WTC11 (cell line): Measurements from ENCODE around the gene CHRNB2. TPM values are rescaled to one million over a fixed set of nuclear protein-coding genes. Genes with fewer than 3 reads are reported as not detected.

Experiments
- ATAC-seq: fragments of 200-7000 bp; cut with Tn5 transposase; 2 replicates; pipeline ENCODE4 v1.10.0; 2021; ENCODE audit warnings: mild to moderate bottlenecking, moderate library complexity
- CTCF ChIA-PET: fragments of 300-600 bp; sonication (Branson Sonifier 250); formaldehyde crosslinking; loops from one replicate; lab custom pipeline; 2021; ENCODE audit warnings: antibody characterized with exemption; lab: Charles Lee
- POLR2A ChIA-PET: fragments of 350-600 bp; sonication (Branson Sonifier 250); formaldehyde crosslinking; loops from one replicate; lab custom pipeline; 2021; ENCODE audit warnings: antibody characterized with exemption; lab: Charles Lee
- DNase-seq: peaks from one replicate; pipeline ENCODE4 v3.0.0; 2021; ENCODE audit warnings: low spot score
- H3K27ac Mint-ChIP-seq: 2 replicates; pipeline ENCODE4 v1.8.0; 2021; ENCODE audit warnings: mixed read lengths
- H3K27me3 Mint-ChIP-seq: 2 replicates; pipeline ENCODE4 v1.8.0; 2021; ENCODE audit warnings: low read depth, mild to moderate bottlenecking, moderate library complexity, mixed read lengths
- H3K36me3 Mint-ChIP-seq: 2 replicates; pipeline ENCODE4 v1.8.0; 2021; ENCODE audit warnings: mixed read lengths
- H3K4me1 Mint-ChIP-seq: 2 replicates; pipeline ENCODE4 v1.8.0; 2022; ENCODE audit warnings: mixed read lengths
- H3K4me3 Mint-ChIP-seq: 2 replicates; pipeline ENCODE4 v1.8.0; 2021; ENCODE audit warnings: mild to moderate bottlenecking, moderate library complexity, mixed read lengths
- H3K9me3 Mint-ChIP-seq: 2 replicates; pipeline ENCODE4 v1.8.0; 2021; ENCODE audit warnings: mixed read lengths
- ATF2 ChIP-seq: sonication (generic); formaldehyde crosslinking; IDR thresholded peaks from 2 replicates; pipeline ENCODE4 v1.8.1; 2022; ENCODE audit warnings: low read depth, missing genetic modification reagents, borderline replicate concordance
- CDX4 ChIP-seq: fragments of 250-450 bp; sonication (Bioruptor Pico); IDR thresholded peaks from 2 replicates; pipeline ENCODE4 v1.9.0; 2021; ENCODE audit warnings: moderate library complexity, mild to moderate bottlenecking, inconsistent platforms, borderline replicate concordance
- E2F5 ChIP-seq: sonication (generic); formaldehyde crosslinking; IDR thresholded peaks from 2 replicates; pipeline ENCODE4 v1.8.1; 2022; ENCODE audit warnings: mild to moderate bottlenecking, moderate library complexity, missing genetic modification reagents
- ERG ChIP-seq: fragments of 250-450 bp; sonication (Bioruptor Pico); IDR thresholded peaks from 2 replicates; pipeline ENCODE4 v1.8.0; 2021; ENCODE audit warnings: mild to moderate bottlenecking
- FOXP4 ChIP-seq: sonication (generic); formaldehyde crosslinking; IDR thresholded peaks from 2 replicates; pipeline ENCODE4 v1.8.0; 2022; ENCODE audit warnings: mild to moderate bottlenecking, missing genetic modification reagents
- GTF2I ChIP-seq: fragments of 250-450 bp; sonication (Bioruptor Pico); conservative IDR thresholded peaks from 2 replicates; pipeline ENCODE4 v1.4.0; 2021; ENCODE audit warnings: mild to moderate bottlenecking
- JAZF1 ChIP-seq: fragments of 250-450 bp; sonication (Bioruptor Pico); IDR thresholded peaks from 2 replicates; pipeline ENCODE4 v1.9.0; 2021; ENCODE audit warnings: moderate library complexity, mild to moderate bottlenecking, inconsistent platforms
- KAT7 ChIP-seq: sonication (generic); formaldehyde crosslinking; IDR thresholded peaks from 2 replicates; pipeline ENCODE4 v1.8.1; 2023; ENCODE audit warnings: missing genetic modification reagents, mild to moderate bottlenecking, borderline replicate concordance
- NFE2L1 ChIP-seq: sonication (generic); formaldehyde crosslinking; IDR thresholded peaks from 2 replicates; pipeline ENCODE4 v1.8.1; 2023; ENCODE audit warnings: missing genetic modification reagents
- PRDM15 ChIP-seq: sonication (generic); formaldehyde crosslinking; IDR thresholded peaks from 2 replicates; pipeline ENCODE4 v1.8.0; 2022; ENCODE audit warnings: missing genetic modification reagents
- PREB ChIP-seq: sonication (generic); formaldehyde crosslinking; IDR thresholded peaks from 2 replicates; pipeline ENCODE4 v1.8.1; 2022; ENCODE audit warnings: mild to moderate bottlenecking, missing genetic modification reagents, moderate library complexity, borderline replicate concordance
- USF2 ChIP-seq: sonication (generic); formaldehyde crosslinking; IDR thresholded peaks from 2 replicates; pipeline ENCODE4 v1.8.1; 2023; ENCODE audit warnings: mild to moderate bottlenecking, missing genetic modification reagents, moderate library complexity
- ZNF138 ChIP-seq: sonication (generic); formaldehyde crosslinking; conservative IDR thresholded peaks from 2 replicates; pipeline ENCODE4 v1.8.1; 2022; ENCODE audit warnings: mild to moderate bottlenecking, moderate library complexity, missing genetic modification reagents
- ZNF532 ChIP-seq: fragments of 250-450 bp; sonication (Bioruptor Pico); IDR thresholded peaks from 2 replicates; pipeline ENCODE4 v1.9.0; 2021; ENCODE audit warnings: mild to moderate bottlenecking, borderline replicate concordance
- ZNF671 ChIP-seq: fragments of 250-450 bp; sonication (Bioruptor Pico); IDR thresholded peaks from 2 replicates; pipeline ENCODE4 v1.8.0; 2021; ENCODE audit warnings: mild to moderate bottlenecking
- total RNA-seq: library from RNA; stranded (reverse); gene quantifications from 3 replicates; pipeline ENCODE4 v1.2.3, GENCODE V29; 2021

The CHRNB2 gene
- total RNA-seq, 1 experiment from 2014 or later = 1.7 TPM

GRCh38 chr1:154620751-154621150, 53.2 kb downstream of the CHRNB2 start (continued):
- TF ChIP-seq KAT7 (CRISPR knock-in tag) = no peak
- TF ChIP-seq ZNF138 = no peak
- no peak for TF ChIP-seq JAZF1 (CRISPR knock-in tag)
- no peak for TF ChIP-seq PRDM15 (CRISPR knock-in tag)
- no peak for TF ChIP-seq PREB (CRISPR knock-in tag)
- no peak for TF ChIP-seq ZNF671 (CRISPR knock-in tag)

- peaks cover 25% of the 10 kb centered on the region for H3K4me1 Mint-ChIP-seq
- H3K27ac Mint-ChIP-seq = peak overlapping the region; percentile 52
- ATAC-seq (peak; percentile 61), DNase-seq (no peak)
- no peak for TF ChIP-seq NFE2L1 (CRISPR knock-in tag)
- TF ChIP-seq ATF2 (CRISPR knock-in tag) = no peak
- TF ChIP-seq ZNF138 = no peak
- no peak for TF ChIP-seq JAZF1 (CRISPR knock-in tag)
- TF ChIP-seq ERG (CRISPR knock-in tag) = no peak
- TF ChIP-seq GTF2I (CRISPR knock-in tag) = no peak
- TF ChIP-seq ZNF532 (CRISPR knock-in tag) = no peak
- no peak for TF ChIP-seq USF2 (CRISPR knock-in tag)
- no peak for TF ChIP-seq FOXP4
- TF ChIP-seq CDX4 (CRISPR knock-in tag) = no peak
- no peak for TF ChIP-seq E2F5
- no peak overlapping the region for H3K4me3 Mint-ChIP-seq
- H3K27me3 Mint-ChIP-seq = no peaks in the 10 kb centered on the region
- ChIA-PET CTCF (interaction anchor here (0.8 kb wide), 1 partner anchor 395 kb away, joined by 3 read pairs; no protein-coding TSS in a partner anchor), POLR2A (no interaction called here)
- no peaks in the 10 kb centered on the region for H3K9me3 Mint-ChIP-seq
- peaks cover 7% of the 10 kb centered on the region; the same call in 1 of the 2 replicates for H3K36me3 Mint-ChIP-seq
Observed at GRCh38 chr1:154621875-154622274, 54.3 kb downstream of the CHRNB2 start.
